OCI-LY7 (cell line): ENCODE results near the gene AFF2. TPM values are rescaled to one million over a fixed set of nuclear protein-coding genes. Genes with fewer than 3 reads are reported as not detected.

Experiments used
- BruUV-seq: library from RNA; stranded (reverse); fragments of 400-500 nt; replicated peaks from 2 replicates; lab custom pipeline; 2021; lab: Mats Ljungman, UMichigan
- CTCF ChIA-PET: fragments of 300-600 bp; sonication (Branson Sonifier 250); formaldehyde crosslinking; loops from one replicate; lab custom pipeline; 2022; ENCODE audit warnings: antibody characterized with exemption; ENCODE audit not compliant: unreplicated experiment; lab: Charles Lee
- POLR2A ChIA-PET: fragments of 300-600 bp; sonication (Branson Sonifier 250); formaldehyde crosslinking; loops from one replicate; lab custom pipeline; 2022; ENCODE audit warnings: antibody characterized with exemption; lab: Charles Lee
- DNase-seq: peaks from one replicate; pipeline ENCODE4 v3.0.0-alpha.2; 2015; ENCODE audit warnings: low spot score
- H2AFZ ChIP-seq: fragments of 200-600 bp; sonication (generic), shearing (Covaris generic); 2 replicates; pipeline ENCODE4 v1.6.1; 2014; ENCODE audit warnings: mild to moderate bottlenecking, antibody characterized with exemption, low read length, moderate library complexity
- H3K27ac ChIP-seq: fragments of 200-600 bp; sonication (generic); 2 replicates; pipeline ENCODE4 v1.5.1; 2014; ENCODE audit warnings: mixed run types, low read depth, mild to moderate bottlenecking, moderate library complexity, low read length, inconsistent platforms; ENCODE audit not compliant: poor library complexity, severe bottlenecking
- H3K36me3 ChIP-seq: fragments of 200-600 bp; sonication (generic); 2 replicates; pipeline ENCODE4 v1.6.1; 2014; ENCODE audit warnings: mild to moderate bottlenecking, antibody characterized with exemption, low read length, moderate library complexity, mixed read lengths; ENCODE audit not compliant: insufficient read depth
- H3K4me1 ChIP-seq: fragments of 200-600 bp; sonication (generic); 2 replicates; pipeline ENCODE4 v1.5.1; 2014; ENCODE audit warnings: mild to moderate bottlenecking, low read length; ENCODE audit not compliant: insufficient read depth, poor library complexity, severe bottlenecking
- H3K4me2 ChIP-seq: fragments of 200-600 bp; sonication (generic); 2 replicates; pipeline ENCODE4 v1.6.1; 2014; ENCODE audit warnings: mild to moderate bottlenecking, low read length
- H3K4me3 ChIP-seq: fragments of 200-600 bp; sonication (generic); 2 replicates; pipeline ENCODE4 v1.5.1; 2014; ENCODE audit warnings: mild to moderate bottlenecking, low read depth, low read length; ENCODE audit not compliant: poor library complexity, severe bottlenecking
- H3K79me2 ChIP-seq: fragments of 200-600 bp; sonication (generic); 2 replicates; pipeline ENCODE4 v1.6.1; 2016; ENCODE audit warnings: low read depth, mild to moderate bottlenecking, low read length, moderate library complexity, mixed read lengths; ENCODE audit not compliant: insufficient read depth
- H3K9me2 ChIP-seq: fragments of 200-600 bp; sonication (generic); 2 replicates; pipeline ENCODE4 v1.6.1; 2016; ENCODE audit warnings: mild to moderate bottlenecking, low read length, mixed read lengths; ENCODE audit not compliant: insufficient read depth
- H3K9me3 ChIP-seq: fragments of 200-600 bp; sonication (generic); 2 replicates; pipeline ENCODE4 v1.6.1; 2014; ENCODE audit warnings: mild to moderate bottlenecking, mixed run types, low read length, mixed read lengths
- H4K20me1 ChIP-seq: fragments of 200-600 bp; sonication (generic); 2 replicates; pipeline ENCODE4 v1.6.1; 2014; ENCODE audit warnings: mild to moderate bottlenecking, antibody characterized with exemption, low read length, moderate library complexity, mixed read lengths; ENCODE audit not compliant: insufficient read depth
- CTCF ChIP-seq: fragments of 200-600 bp; sonication (generic); conservative IDR thresholded peaks from 2 replicates; pipeline ENCODE4 v1.5.1; 2014; ENCODE audit warnings: mild to moderate bottlenecking, antibody characterized with exemption, low read length, moderate library complexity, mixed read lengths
- EZH2phosphoT487 ChIP-seq: fragments of 200-600 bp; sonication (generic); IDR thresholded peaks from 2 replicates; pipeline ENCODE4 v1.6.1; 2018; ENCODE audit warnings: low read depth, borderline replicate concordance, mild to moderate bottlenecking, mixed run types, antibody characterized with exemption, low read length, moderate library complexity, mixed read lengths
- intact Hi-C: fragments of 100-400 bp; cut with micrococcal nuclease; formaldehyde crosslinking; loops from one replicate; pipeline ENCODE4 v1.10.0; 2022; ENCODE audit not compliant: unreplicated experiment
- total RNA-seq, 2 experiments: library from RNA; depleted of rRNA in 1 of 2; stranded (reverse); fragments of >200 nt in 1 of 2; shearing (Covaris generic) in 1 of 2; gene quantifications; 2 replicates each; pipeline ENCODE4 v1.2.3, GENCODE V29; 2014 to 2022

The AFF2 gene
- total RNA-seq, 2 experiments from 2014 or later = 102 to 106 TPM

DNA sequence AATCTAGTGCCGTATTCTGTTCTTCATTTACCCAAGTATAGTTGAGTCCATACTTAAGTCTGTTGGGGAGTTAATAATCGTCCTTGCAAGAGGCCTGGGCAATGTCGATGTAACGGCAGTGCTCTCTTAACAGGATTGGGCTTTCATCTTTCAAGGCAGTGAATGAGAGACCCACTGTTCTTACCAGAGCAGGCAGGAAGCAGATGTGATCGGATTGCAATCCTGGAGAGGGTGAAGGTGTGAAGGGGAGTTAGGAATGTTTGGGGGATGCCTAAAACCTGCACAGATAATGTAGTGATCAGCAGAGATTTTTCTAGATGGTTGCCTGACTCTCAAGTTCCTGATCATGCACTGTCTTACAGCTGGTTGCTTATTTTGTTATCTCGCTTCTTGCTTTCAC lies 308.4 kb downstream of the AFF2 start:
- POLR2A ChIA-PET = no interaction called here
- no peaks in the 10 kb centered on the region for H3K4me1 ChIP-seq
- no TSS peak for BruUV-seq
- H3K9me2 ChIP-seq = no peaks in the 10 kb centered on the region
- H3K36me3 ChIP-seq = peaks cover 6% of the 10 kb centered on the region
- H2AFZ ChIP-seq = no peak overlapping the region
- DNase-seq = no peak
- TF ChIP-seq EZH2phosphoT487 (no peak), CTCF (no peak)
- intact Hi-C loops = no loop called here
- H3K27ac ChIP-seq = no peak overlapping the region
- H3K9me3 ChIP-seq = no peaks in the 10 kb centered on the region
- CTCF ChIA-PET = no interaction called here
- H3K4me2 ChIP-seq = no peak overlapping the region
- H4K20me1 ChIP-seq = no peaks in the 10 kb centered on the region
- peaks cover 7% of the 10 kb centered on the region; the same call in 1 of the 2 replicates for H3K79me2 ChIP-seq
- no peak overlapping the region for H3K4me3 ChIP-seq

- no peak for DNase-seq
- Histone ChIP-seq H3K4me2 (no peak overlapping the region), H3K36me3 (peaks cover 6% of the 10 kb centered on the region), H3K27ac (no peak overlapping the region), H4K20me1 (no peaks in the 10 kb centered on the region), H3K4me1 (peaks cover 5% of the 10 kb centered on the region), H3K4me3 (no peak overlapping the region), H3K79me2 (no peaks in the 10 kb centered on the region), H3K9me2 (no peaks in the 10 kb centered on the region), H2AFZ (no peak overlapping the region), H3K9me3 (no peaks in the 10 kb centered on the region)
- TF ChIP-seq CTCF (no peak), EZH2phosphoT487 (no peak)
- intact Hi-C loops = no loop called here
- ChIA-PET CTCF (no interaction called here), POLR2A (no interaction called here)
- no TSS peak for BruUV-seq
Measured at GRCh38 chrX:148811236-148811635, 310.8 kb downstream of the AFF2 start.

DNA sequence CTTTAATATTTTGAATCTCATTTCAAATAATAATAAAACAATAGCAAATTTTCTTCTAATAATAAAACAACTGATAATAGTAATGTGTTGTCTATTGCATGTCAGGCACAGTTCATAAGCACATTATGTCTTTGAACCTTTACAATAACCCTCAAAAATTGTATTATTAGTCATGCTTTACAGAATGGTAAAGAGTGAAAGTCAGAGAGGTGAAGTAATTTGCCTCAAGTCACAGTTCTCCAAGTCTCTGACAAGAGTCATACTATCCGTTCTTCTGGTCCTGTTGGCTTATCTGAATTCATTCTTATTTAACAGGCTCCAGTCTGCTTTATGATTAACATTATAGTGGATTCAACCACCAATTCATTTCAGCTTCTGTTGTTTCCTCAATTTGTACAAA lies 313.0 kb downstream of the AFF2 start:
- no peak overlapping the region for H3K4me3 ChIP-seq
- H3K79me2 ChIP-seq = no peaks in the 10 kb centered on the region
- no peaks in the 10 kb centered on the region; the same call in 1 of the 2 replicates for H3K36me3 ChIP-seq
- DNase-seq = no peak
- BruUV-seq = no TSS peak
- no peaks in the 10 kb centered on the region for H4K20me1 ChIP-seq
- no peaks in the 10 kb centered on the region for H3K9me2 ChIP-seq
- intact Hi-C loops = no loop called here
- ChIA-PET POLR2A (interaction anchor here (0.6 kb wide), 1 partner anchor 22 kb away, joined by 3 read pairs; no protein-coding TSS in a partner anchor), CTCF (no interaction called here)
- no peak for TF ChIP-seq CTCF
- TF ChIP-seq EZH2phosphoT487 = no peak
- H3K4me1 ChIP-seq = peaks cover 5% of the 10 kb centered on the region
- no peak overlapping the region for H3K4me2 ChIP-seq
- H3K27ac ChIP-seq = no peak overlapping the region
- H2AFZ ChIP-seq = no peak overlapping the region
- H3K9me3 ChIP-seq = no peaks in the 10 kb centered on the region
